NCI-H2029 (cell line): Measurements from ENCODE around the gene TIGD1.

ENCODE experiments used
- DNase-seq: peaks from one replicate; lab custom pipeline; 2025; lab: John Stamatoyannopoulos, UW

The TIGD1 gene

DNA sequence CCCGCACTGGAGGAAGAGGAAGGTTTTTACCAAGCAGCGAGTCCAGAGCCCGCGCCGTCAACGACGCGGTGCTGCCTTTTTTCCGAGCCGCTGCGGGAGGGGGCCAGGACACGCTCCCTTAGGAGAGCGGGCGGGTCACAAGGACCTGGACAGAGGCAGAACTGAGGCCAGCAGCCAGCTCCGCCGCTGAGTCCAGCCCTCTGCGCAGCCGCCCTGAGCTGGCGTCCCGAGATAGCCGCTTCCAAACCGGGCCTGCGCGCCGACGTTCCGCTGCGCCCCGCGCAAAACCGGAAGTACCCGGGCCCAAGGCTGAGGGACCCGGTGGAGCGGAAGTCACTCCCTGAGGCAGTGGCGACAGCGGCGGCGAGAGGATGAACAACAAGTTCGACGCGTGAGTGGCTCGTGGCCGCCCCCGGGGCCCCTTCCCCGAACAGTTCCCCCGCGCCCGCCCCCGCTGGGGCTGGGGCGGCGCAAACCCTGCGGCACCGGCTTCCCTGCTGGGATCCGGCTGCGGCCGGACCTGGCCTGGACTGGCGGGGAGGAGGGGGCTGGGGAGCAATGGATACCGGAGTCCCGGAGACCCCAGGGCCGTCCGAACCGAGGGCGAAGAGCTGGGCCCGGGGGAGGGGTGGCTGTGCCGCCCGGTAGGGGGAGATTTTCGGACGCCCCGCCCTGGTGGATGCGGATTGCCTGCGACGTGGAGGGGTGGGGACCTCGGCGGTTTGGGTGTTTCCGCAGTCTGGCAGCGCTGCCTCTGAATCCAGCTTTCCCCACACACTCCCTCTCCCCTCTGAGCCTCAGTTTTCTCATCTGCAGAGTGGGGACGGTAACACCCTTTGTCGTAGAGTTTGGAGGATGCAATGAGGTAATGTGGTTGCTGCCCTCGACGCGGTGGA lies at the start of gene TIGD1, which contains the start of gene EIF4E2:
TSS of gene TIGD1 (minus strand) at position 204 of the 896 bp plus-strand sequence. CDS start 675 bp downstream, outside the sequence.
TSS of gene EIF4E2 (plus strand) at position 336 of the 896 bp plus-strand sequence. CDS start at position 372, 36 bp downstream.
- peak; percentile 89 for DNase-seq

DNA sequence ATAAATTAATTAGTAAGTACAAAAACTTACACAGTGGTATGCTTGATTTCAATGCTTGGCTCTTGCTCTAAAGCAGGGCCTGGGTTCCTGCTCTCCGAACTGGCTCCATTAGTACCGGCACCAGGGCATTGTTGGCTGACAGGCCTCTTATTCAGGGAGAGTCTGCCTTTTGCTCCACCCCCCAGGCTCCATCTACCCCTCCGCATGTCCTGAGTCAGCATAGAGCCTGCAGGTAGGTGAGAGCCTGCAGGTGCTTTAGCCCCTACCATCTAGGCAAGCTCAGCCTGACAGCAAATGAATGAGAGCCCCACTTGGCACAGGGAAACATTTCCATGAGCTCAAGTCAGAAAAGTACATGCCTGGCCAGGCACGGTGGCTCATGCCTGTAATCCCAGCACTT lies 47.9 kb upstream of the TIGD1 start:
- no peak for DNase-seq

DNA sequence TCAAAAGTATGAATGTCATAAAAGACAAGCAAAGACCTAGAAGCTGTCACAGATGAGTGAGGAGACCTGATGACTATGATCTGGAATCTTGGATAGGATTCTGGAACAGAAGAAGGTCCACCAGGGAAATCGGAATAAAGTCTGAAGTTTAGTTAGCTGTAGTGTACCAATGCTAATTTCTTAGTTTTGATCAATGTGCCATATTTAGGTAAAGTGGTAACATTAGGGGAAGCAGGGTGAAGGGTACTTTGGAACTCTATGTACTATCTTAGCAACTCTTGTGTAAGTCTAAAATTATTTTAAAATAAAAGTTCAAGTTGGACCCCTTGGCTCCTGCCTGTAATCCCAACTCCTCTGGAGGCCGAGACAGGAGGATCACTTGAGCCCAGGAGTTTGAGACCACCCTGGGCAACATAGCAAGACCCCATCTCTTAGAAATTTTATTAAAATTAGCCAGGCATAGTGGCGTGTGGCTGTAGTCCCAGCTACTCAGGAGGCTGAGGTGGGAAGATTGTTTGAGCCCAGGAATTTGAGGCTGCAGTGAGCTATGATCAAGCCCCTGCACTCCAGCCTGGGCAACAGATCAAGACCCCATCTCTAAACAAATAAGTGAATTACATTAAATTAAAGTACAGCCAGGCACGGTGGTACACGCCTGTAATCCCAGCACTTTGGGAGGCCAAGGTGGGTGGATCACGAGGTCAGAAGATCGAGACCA lies 47.2 kb upstream of the TIGD1 start:
- no peak for DNase-seq

DNA sequence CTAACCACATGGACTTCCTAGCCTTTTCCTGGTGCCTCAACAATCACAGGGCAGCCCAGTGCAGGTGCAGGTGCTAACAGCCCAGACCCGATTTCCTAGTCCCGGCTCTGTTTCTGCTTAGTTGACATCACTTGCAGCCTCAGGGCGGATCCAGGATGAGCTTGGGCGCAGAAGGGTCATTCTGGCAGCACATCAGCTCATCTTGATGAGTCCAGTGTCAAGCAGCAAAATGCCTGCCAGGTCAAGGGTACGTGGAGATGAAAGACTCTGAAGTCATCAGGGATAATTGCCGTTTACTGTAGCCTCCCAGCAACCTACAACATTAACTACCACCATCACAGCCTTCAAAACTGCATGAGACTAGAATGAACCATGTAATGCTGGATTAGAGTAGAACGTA lies 43.6 kb upstream of the TIGD1 start:
- no peak for DNase-seq

DNA sequence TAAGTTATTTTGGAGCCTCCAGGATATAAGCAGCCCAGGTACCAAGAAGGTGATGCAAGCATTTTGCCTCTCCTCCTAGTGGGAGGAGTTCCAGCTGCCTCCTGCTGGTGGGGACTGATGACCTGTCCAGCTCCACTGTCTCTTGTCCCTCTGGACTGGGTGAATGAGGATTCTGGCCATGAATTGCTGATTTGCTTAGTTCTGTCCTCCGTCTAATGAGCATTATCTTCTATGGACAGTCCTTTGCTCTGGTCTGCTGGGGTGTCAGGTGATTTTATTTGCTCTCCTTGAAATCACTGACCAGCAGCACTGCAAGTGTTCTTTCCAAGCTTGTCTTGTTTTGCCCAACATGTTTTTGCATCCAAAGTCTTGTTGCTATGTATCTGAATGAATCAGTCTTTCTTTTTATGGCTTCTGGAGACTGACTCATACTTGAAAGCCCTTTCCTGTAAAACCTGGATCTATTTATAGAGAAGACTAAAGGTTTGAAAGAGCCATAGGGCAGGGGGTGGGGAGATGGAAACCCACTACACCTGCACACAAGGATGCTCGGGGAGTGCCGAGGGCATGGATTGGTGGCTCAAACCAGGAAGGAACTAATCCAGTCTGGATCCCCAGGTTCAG lies 42.5 kb upstream of the TIGD1 start:
- no peak for DNase-seq

DNA sequence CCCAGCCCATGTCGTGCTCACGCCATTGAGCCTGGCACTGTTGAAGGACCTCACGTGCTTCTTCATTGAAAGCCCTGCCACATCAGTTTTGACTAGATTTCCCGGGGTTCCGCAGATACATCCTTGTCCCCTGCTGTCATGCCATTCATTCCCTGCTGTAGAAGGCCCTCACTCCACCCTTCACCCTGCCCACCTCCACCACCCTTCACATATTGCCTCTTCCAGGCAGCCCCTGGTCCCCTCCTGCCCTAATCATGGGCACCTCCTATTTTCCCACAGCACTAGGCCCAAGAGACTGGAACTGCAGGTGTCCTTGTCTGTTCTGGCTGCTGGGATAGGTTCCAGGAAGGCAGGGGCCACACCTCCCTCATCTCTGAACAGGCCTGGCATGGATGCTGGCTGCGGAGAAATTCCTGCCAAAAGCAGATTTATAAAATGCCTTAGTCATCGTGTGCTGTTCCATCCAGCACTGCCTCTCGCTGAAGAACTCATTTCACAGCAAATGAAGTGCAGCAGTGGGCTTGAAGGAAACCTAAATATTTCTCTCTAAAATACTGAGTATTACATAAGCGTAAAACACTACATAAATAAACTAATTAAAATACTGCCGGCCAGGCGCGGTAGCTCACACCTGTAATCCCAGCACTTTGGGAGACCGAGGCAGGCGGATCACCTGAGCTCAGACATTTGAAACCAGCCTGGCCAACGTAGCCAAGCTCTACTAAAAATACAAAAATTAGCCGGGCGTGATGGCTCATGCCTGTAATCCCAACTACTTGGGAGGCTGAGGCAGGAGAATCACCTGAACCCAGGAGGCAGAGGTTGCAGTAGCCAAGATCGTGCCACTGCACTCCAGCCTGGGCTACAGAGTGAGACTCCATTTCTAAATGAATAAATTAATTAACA lies 38.6 kb upstream of the TIGD1 start:
- DNase-seq, result no peak

DNA sequence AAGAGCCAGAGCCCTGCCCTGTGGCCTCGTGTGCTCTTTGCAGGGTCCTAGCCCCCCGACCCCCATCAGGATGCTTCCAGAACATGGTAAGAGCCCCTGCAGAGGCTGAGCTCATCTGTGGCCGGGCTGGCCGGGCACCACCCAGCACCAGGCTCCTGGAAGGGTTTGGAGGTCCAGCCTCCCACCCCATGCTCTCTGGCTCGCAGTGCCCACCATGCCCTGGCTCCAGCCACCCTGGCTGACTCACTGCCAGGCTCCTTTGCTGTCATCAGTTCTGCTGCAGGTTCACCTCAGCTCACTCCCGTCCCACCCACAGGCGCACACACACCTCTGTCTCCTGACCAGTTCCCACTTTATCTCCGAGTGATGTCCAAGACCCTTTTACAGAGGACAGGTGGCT lies 37.7 kb upstream of the TIGD1 start:
- no peak for DNase-seq

DNA sequence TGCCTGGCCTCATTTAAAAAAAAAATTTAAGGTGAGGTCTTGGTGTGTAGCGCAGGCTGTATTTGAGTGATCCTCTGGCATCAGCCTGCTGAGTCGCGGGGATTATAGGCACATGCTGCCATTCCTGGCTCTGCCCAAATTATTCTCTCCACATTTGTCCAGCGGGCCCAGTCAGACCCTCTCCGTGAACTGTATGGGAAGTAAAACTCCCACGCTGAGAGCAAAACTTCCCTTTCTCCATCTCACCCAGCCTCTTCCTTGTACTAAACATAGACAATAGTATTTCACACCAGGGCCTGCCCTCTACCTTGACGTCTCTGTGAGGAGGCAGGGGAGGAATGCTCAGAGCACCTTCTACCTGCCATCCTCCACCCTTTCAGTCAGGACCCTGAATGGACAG lies 37.2 kb upstream of the TIGD1 start:
- DNase-seq, result no peak

DNA sequence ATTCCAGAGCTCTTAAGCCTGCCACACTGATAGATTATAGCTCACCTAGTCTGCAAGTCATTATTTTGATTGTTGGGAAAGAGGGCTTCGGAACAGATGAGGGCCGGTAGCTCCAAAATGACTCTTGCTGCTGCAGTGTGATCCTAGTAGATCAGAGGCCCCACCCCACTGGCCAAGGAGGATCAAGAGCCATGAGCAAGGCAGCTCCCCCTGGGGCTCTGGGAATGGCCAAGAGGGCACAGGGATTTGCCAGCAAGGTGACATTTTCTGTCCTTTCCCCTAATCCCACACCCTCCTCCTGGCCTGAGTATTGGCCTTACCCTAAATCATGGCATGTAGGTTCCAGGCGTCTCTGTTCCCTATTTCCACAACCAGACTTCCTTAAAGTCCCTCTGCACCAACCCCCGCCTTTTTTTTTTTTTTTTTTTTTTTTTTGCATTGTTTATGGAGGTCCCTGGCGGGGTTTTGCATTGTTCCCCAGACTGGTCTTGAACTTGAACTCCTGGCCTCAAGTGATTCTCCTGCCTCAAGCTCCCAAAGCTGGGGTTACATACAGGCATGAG lies 36.7 kb upstream of the TIGD1 start:
- no peak for DNase-seq

DNA sequence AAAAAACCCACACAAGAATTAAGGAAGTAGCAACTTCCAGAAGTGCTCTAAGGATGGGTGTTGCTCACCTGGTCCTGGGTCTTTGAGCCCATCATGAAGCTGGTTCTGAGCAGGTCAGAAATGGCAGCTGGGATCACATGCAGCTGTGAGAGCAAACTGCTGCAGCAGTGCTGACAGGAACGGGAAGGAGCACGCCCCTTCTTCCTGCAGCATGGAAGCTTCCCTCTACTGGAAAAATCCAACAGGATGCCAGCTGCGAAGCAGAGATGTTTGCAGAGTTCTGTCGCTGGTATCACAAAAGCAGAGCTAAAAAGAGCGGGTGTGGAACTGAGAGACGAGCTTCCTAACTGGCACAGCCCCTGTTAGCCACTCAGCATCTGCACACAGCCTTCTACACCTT lies 33.9 kb upstream of the TIGD1 start:
- no peak for DNase-seq

DNA sequence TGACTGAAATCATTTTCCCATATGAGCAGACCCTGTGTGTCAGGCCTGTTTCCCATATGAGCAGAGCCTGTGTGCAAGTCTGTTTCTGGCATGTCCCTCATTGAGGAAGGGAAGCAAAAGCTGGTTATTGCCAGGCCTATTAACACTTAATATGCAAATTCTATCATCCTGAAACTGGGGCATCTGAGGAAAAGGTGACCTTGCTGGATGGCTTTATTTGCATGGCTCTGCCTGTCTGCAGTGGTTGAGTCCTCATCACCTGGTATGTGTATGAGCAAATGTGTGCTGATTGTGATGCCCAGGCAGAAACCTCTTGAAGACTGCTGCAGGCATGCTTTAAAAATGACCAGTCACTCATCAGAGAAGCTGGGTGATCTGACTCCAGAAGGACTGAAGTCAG lies 31.4 kb upstream of the TIGD1 start:
- no peak for DNase-seq

DNA sequence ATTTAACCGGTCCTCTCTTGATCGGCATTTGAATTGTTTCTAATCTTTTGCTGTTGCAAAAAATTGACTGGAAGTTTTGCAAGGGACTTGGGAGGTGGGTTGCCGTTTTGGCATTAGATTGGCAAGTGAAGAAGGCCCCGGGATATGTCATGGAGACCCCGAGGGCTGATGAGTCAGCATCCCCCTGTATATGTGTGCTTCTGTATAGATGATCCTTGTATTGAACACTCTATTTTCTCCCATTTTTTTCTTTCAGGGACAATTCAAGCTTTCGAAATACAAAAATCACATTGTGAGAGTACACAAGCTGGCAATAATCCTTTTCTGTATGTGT lies 30.3 kb upstream of the TIGD1 start:
- DNase-seq, result no peak

DNA sequence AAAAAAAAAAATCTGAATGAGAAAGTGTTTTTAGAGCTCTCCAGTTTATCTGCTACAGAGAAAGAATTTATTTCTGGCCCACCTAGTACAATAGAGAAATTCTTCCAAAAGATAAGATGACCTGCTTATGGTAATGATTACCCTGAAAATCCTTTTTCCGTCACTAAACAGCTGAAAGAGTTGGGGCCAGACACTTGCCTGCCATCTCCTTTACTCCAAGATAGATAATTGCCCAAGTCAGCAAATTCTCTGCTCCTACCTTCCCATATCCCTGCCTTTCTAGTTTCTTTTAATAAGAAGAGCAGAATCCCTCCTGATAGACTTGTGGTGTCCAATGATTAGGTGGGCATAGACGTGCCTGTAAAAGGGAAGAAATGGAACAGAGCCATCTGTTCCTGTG lies 28.3 kb upstream of the TIGD1 start:
- no peak for DNase-seq

DNA sequence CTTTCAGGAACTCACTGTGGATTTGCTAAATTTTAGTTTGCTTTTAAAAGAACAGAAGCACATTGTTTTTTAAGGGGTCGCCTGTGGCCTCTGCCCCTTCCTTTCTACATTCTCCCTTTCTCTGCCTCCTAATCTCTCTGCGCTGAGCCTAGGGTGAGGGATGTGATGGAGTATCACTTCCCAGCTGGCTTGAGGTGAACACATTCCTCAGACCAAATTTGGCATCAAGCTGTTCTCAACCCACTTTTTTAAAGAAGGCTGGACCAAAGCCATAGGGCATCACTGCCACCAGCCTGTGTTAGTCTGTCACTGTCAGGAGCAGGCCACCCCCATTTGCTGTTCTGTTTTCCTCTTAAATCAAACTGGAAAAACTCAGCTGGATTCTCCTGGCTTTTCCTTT lies 27.5 kb upstream of the TIGD1 start:
- DNase-seq, result no peak

DNA sequence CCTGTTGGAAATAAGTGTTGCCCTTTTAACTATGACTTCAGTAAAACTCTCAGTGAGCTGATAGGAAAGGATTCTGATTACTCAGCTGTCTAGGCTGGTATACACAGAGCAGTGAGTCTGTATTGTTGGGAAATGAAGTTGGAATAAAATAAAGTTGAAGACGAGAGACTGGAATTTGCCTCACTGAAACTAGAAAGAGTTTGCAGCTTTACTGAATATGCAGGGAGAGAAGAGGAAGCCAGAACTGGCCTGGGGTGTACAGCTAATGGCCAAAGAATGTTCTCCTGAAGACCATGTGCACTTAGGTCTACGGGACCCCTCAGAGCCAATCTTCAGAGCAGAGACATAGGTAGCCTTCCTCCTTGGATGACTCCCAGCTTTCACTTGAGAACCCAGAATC lies 26.6 kb upstream of the TIGD1 start:
- DNase-seq, result no peak

DNA sequence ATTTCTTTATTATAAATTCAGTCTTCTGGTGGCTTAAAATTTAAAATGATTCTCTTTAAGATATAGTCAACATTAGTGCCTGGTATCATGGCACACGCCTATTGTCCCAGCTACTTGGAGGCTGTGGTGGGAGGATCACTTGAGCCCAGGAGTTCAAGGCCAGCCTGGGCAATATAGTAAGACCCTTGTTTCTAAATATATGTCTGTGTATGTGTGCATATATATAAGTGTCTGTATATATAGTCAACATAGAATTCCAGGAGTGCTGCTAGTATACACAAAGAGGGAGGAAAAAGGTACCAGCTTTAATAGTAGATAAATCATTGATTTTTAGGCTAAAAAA lies 25.0 kb upstream of the TIGD1 start:
- no peak for DNase-seq

DNA sequence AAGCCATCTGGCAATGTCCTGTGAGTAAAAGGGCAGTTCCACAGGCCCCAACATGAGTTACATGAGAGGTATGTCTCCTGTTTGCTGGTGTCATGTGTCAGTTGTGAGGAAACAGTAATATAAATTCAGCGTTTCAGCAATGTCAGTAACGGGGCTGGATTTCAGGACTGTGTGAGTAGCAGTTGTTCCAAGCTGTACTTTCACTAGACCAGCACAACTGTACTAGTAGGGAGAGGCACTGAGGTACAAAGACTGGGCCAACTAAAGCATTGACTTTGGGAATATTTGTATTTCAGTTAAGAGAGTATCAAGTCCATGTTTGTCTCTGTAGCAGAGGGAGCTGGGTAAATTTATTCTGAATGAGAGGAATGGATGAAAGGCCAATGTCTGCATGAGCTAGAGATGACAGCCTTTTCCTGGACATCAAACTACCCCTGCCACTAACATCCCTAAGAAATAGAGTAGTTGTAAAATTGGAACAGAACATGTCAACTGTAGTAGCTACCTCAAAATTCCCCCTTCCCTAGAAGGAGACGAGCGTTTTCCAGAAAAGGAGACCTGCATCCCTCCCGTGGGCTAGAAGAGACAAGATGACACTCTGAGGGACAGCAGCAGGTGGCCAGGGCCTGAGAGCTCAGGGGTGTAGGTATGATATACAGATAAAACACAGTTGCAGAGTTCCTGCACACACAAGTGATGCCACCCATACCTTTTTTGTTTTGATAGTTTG lies 24.5 kb upstream of the TIGD1 start:
- DNase-seq, result no peak

DNA sequence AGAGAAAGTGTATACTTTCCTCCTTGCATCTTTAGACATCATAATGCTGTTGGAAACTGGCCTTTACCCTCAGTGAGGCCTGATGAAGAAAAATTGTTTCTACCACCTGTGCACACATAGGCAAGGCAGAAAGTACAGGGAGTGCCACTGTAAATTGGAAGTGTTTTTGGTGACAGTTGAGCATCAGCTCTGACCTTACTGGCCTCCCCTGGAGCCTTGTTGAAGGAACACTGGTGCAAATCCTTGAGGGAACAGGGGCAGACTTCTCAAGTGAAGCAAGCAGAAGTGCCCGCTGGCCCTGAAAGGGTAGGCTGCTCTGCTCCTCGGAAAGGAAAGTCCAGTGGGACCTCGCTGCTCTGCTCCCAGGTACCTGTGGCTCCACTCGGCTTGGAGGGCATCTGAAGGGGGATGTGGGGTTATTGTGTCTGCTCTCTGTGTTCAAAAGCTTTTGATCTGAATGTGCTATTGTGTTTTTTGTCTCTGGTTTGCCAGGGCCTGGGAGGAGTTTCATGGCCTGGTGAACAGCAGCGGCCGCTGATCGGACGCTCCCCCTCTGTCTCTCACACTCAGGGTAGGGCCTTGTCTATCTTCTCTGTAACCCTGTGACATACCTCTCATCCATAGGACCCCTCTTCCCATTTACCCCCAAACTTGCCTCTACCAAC lies 23.5 kb upstream of the TIGD1 start:
- no peak for DNase-seq

DNA sequence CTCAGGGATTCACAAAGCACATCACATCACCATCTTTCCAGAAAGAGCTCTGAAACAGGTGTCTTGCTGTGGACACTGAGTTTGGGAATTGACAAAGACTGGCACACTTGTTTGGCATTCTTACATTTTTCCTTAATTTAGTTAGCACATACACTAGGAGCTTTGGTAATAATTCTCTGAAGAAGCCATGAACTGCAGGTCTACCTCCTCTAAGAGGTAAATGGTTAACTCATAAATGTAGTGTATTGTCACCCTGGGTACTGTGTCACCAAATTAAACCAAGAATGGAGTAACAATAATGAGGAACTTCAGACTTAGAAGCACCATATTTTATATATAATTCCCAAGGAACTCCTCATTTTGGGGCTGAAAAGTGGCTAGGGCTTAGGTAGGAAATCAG lies 22.7 kb upstream of the TIGD1 start:
- no peak for DNase-seq

DNA sequence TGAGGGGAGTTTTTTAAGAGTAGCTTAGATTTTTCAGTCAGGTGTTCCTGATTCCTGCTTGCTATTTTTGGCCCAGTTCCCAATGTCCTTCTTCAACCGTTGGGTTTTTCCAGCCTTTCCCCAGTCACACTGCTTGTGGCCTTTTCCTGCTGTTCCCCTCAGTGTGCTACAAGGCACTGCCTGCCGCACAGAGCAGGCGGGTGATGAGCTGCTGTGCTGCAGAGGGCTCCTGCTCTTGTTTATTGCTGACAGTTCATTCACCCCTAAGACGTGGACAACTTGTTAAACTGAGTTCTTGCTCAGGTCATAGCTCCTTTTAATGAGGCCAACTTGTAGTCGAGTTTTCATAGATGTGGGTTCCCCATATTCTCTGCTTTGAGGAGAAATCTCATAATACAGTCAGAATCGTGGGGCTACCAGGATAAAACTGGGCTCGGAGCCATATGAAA lies 20.7 kb upstream of the TIGD1 start:
- DNase-seq, result no peak
